HEK293T (cell line): ENCODE measurements around the gene PPDPF.
A peak's percentile ranks its signal among the peaks of the same experiment; 100 is the strongest.

Source experiments
- CTCF ChIA-PET: fragments of 350-600 bp; formaldehyde crosslinking; extraction: SDS; loops from one replicate; lab custom pipeline; 2021; ENCODE audit warnings: antibody characterized with exemption, inconsistent platforms; lab: Yijun Ruan, JAX
- POLR2A ChIA-PET: fragments of 350-600 bp; formaldehyde crosslinking; extraction: SDS; loops from one replicate; lab custom pipeline; 2020; ENCODE audit warnings: antibody characterized with exemption, inconsistent platforms; lab: Yijun Ruan, JAX
- DNase-seq: peaks from one replicate; pipeline ENCODE4 v3.0.0; 2012; ENCODE audit warnings: mixed read lengths; ENCODE audit errors: extremely low spot score
- ARNT ChIP-seq: fragments of 450-650 bp; IDR thresholded peaks from 2 replicates; pipeline ENCODE4 v1.6.1; 2017; ENCODE audit warnings: mild to moderate bottlenecking
- BHLHE40 ChIP-seq: fragments of 450-650 bp; IDR thresholded peaks from 2 replicates; pipeline ENCODE4 v1.6.1; 2016; ENCODE audit warnings: mild to moderate bottlenecking, moderate library complexity, borderline replicate concordance
- CTBP1 ChIP-seq: fragments of 450-650 bp; IDR thresholded peaks from 2 replicates; pipeline ENCODE4 v1.6.1; 2016; ENCODE audit warnings: borderline replicate concordance
- ELF4 ChIP-seq: fragments of 450-650 bp; IDR thresholded peaks from 2 replicates; pipeline ENCODE4 v1.6.1; 2017; ENCODE audit warnings: antibody characterized with exemption
- FOXA1 ChIP-seq: fragments of 450-650 bp; IDR thresholded peaks from 2 replicates; pipeline ENCODE4 v1.6.1; 2016; ENCODE audit warnings: mild to moderate bottlenecking
- FOXK2 ChIP-seq: fragments of 450-650 bp; IDR thresholded peaks from 2 replicates; pipeline ENCODE4 v1.6.1; 2016; ENCODE audit warnings: mild to moderate bottlenecking
- FOXM1 ChIP-seq: fragments of 450-650 bp; IDR thresholded peaks from 2 replicates; pipeline ENCODE4 v1.6.1; 2017; ENCODE audit warnings: mild to moderate bottlenecking, borderline replicate concordance
- HDGF ChIP-seq: fragments of 450-650 bp; IDR thresholded peaks from 2 replicates; pipeline ENCODE4 v1.6.1; 2017; ENCODE audit warnings: antibody characterized with exemption, borderline replicate concordance
- L3MBTL2 ChIP-seq: fragments of 450-650 bp; conservative IDR thresholded peaks from 2 replicates; pipeline ENCODE4 v1.6.1; 2016; ENCODE audit warnings: mild to moderate bottlenecking
- LEF1 ChIP-seq: fragments of 450-650 bp; IDR thresholded peaks from 2 replicates; pipeline ENCODE4 v1.6.1; 2017; ENCODE audit warnings: mild to moderate bottlenecking, borderline replicate concordance
- NFRKB ChIP-seq: fragments of 450-650 bp; IDR thresholded peaks from 2 replicates; pipeline ENCODE4 v1.6.1; 2016; ENCODE audit warnings: mild to moderate bottlenecking, moderate library complexity
- PKNOX1 ChIP-seq: fragments of 450-650 bp; IDR thresholded peaks from 2 replicates; pipeline ENCODE4 v1.6.1; 2016
- SP1 ChIP-seq: fragments of 450-650 bp; IDR thresholded peaks from 2 replicates; pipeline ENCODE4 v1.6.1; 2017
- SUZ12 ChIP-seq: fragments of 450-650 bp; IDR thresholded peaks from 2 replicates; pipeline ENCODE4 v1.6.1; 2016; ENCODE audit warnings: mild to moderate bottlenecking
- TARDBP ChIP-seq: fragments of 450-650 bp; IDR thresholded peaks from 2 replicates; pipeline ENCODE4 v1.6.1; 2016
- ZNF384 ChIP-seq: fragments of 450-650 bp; IDR thresholded peaks from 2 replicates; pipeline ENCODE4 v1.6.1; 2016

The PPDPF gene

GRCh38 chr20:63493563-63494020, 27.0 kb upstream of the PPDPF start:
- ChIA-PET CTCF (no interaction called here), POLR2A (no interaction called here)
- no peak for DNase-seq
- no peak for TF ChIP-seq HDGF
- no peak for TF ChIP-seq FOXM1

GRCh38 chr20:63494084-63494419, 26.5 kb upstream of the PPDPF start:
- DNase-seq, result no peak
- ChIA-PET CTCF (no interaction called here), POLR2A (no interaction called here)
- TF ChIP-seq FOXK2 (no peak), NFRKB (no peak), FOXA1 (no peak), ZNF384 (no peak), L3MBTL2 (no peak), PKNOX1 (no peak)

GRCh38 chr20:63494420-63495166, 26.0 kb upstream of the PPDPF start:
- ChIA-PET POLR2A (no interaction called here), CTCF (no interaction called here)
- TF ChIP-seq SUZ12, result no peak
- no peak for TF ChIP-seq L3MBTL2
- no peak for TF ChIP-seq BHLHE40
- no peak for TF ChIP-seq ARNT
- TF ChIP-seq FOXM1, result no peak
- TF ChIP-seq LEF1, result no peak
- TF ChIP-seq PKNOX1, result no peak
- TF ChIP-seq NFRKB, result no peak
- no peak for TF ChIP-seq HDGF
- TF ChIP-seq SP1, result no peak
- TF ChIP-seq ELF4, result no peak
- no peak for TF ChIP-seq ZNF384
- TF ChIP-seq CTBP1, result no peak
- TF ChIP-seq TARDBP, result no peak
- TF ChIP-seq FOXA1, result no peak
- TF ChIP-seq FOXK2, result no peak
- DNase-seq, result no peak

- DNase-seq, result no peak
- ChIA-PET CTCF (no interaction called here), POLR2A (interaction anchor here (2.9 kb wide), 1 partner anchor 26 kb away, joined by 26 read pairs; the partner anchor contains the start of gene PPDPF)
- TF ChIP-seq BHLHE40 (no peak), ZNF384 (no peak)
Observed at GRCh38 chr20:63495167-63495720, 25.3 kb upstream of the PPDPF start.

- ChIA-PET CTCF (interaction anchor here (0.7 to 1.8 kb wide), 11 partner anchors 11 to 186 kb away, joined by 3 to 6 read pairs (median 4); partner anchors contain the start of gene PPDPF), POLR2A (interaction anchor here (0.7 to 2.9 kb wide), 3 partner anchors 25 to 163 kb away, joined by 3 to 26 read pairs (median 3); partner anchors contain the start of gene PPDPF)
- TF ChIP-seq SP1 (no peak), ELF4 (no peak), FOXA1 (no peak)
- DNase-seq, result peak; percentile 77
Observed at GRCh38 chr20:63495741-63496595, 24.6 kb upstream of the PPDPF start.

DNA sequence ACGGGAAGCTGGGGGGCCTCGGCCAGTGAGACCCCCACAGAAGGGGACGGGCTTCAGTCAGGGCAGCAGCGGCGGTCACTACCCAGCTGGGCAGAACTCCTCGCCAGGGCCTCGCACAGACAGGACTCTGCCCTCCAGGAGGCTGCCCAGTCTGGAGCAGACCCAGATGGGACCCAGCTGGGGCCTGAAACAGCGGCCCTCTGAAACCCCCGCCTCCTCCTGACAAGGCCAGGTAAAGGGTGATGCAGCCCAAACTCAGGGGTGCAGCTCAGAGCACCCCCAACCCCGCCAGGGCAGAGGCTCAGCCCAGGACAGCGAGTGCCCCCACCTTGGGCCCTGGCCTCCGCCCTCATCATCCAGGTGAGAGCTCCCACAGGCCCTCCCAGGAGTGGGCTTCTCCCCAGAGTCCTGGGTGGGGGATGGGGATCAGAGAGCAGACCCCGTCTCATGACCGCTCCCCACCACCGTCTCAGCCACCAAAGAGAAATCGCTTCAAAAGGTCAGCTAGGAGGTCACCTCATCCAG, 23.9 kb upstream of the PPDPF start:
- TF ChIP-seq SUZ12 (no peak), FOXK2 (no peak), PKNOX1 (no peak), TARDBP (no peak), SP1 (no peak), ELF4 (no peak), ZNF384 (no peak), LEF1 (no peak), FOXA1 (no peak), ARNT (no peak)
- ChIA-PET CTCF (interaction anchor here (0.7 to 1.8 kb wide), 12 partner anchors 12 to 187 kb away, joined by 3 to 6 read pairs (median 4); partner anchors contain the start of gene PPDPF), POLR2A (interaction anchor here (0.6 to 2.9 kb wide), 5 partner anchors 25 to 162 kb away, joined by 3 to 26 read pairs (median 3); partner anchors contain the start of gene PPDPF)
- no peak for DNase-seq
